ENCODE measurements around the gene SUGCT.

The SUGCT gene

GRCh38 chr7:40437936-40438634, 303.3 kb downstream of the SUGCT start:
- Histone ChIP-seq H3K4me1 (ENCODE audit: control insufficient read depth in 1 of 2, insufficient read depth in 2 of 2, low read length in 2 of 2) (peaks cover 2 to 3% of the 10 kb centered on the region in 2 experiments), H3K23ac (ENCODE audit: low read length) (no peak overlapping the region), H3K4me2 (ENCODE audit: low read length) (no peak overlapping the region), H3K79me1 (ENCODE audit: low read length) (peaks cover 12% of the 10 kb centered on the region), H4K12ac (ENCODE audit: low read depth, low read length) (no peak overlapping the region), H3K9ac (ENCODE audit: low read length) (no peak overlapping the region), H4K91ac (ENCODE audit: low read depth, low read length) (peak overlapping the region; percentile 59), H2BK5ac (ENCODE audit: low read depth, low read length, poor library complexity) (peak overlapping the region; percentile 89), H3K9me3 (ENCODE audit: insufficient read depth, low read depth, low read length) (no peaks in the 10 kb centered on the region), H3K4me3 (ENCODE audit: low read depth, low read length) (no peak overlapping the region), H2BK12ac (ENCODE audit: low read length) (peak overlapping the region; percentile 59), H3K4ac (ENCODE audit: low read depth, low read length) (peak overlapping the region; percentile 58), H3K27me3 (ENCODE audit: insufficient read depth, low read length) (no peaks in the 10 kb centered on the region), H2AK5ac (ENCODE audit: low read length) (no peak overlapping the region), H3K36me3 (ENCODE audit: control insufficient read depth in 1 of 2, insufficient read depth in 2 of 2, low read length in 2 of 2) (no peaks in the 10 kb centered on the region), H4K8ac (ENCODE audit: low read depth, low read length) (peak overlapping the region; percentile 35), H2BK120ac (ENCODE audit: insufficient read depth, low read length, poor library complexity) (peak overlapping the region; percentile 88), H3K14ac (ENCODE audit: low read length) (peak overlapping the region; percentile 11), H3K27ac (ENCODE audit: low read depth, low read length) (peak overlapping the region; percentile 89), H3K79me2 (ENCODE audit: control insufficient read depth, insufficient read depth, low read length, poor library complexity) (no peaks in the 10 kb centered on the region), H3K18ac (ENCODE audit: low read length) (no peak overlapping the region), H2AFZ (ENCODE audit: insufficient read depth, low read length, poor library complexity) (peak overlapping the region; percentile 52)
- WGBS (ENCODE audit: extremely low coverage, insufficient coverage, insufficient read length): no CpG with 5 or more reads among the region's 6 CpGs
- DNase-seq: no peak

- H3K36me3 ChIP-seq (ENCODE audit: control insufficient read depth in 1 of 2, insufficient read depth in 2 of 2, low read length in 2 of 2): no peaks in the 10 kb centered on the region
- no peak overlapping the region for H2BK5ac ChIP-seq (ENCODE audit: low read depth, low read length, poor library complexity)
- H3K4me2 ChIP-seq (ENCODE audit: low read length): no peak overlapping the region
- no peak overlapping the region for H3K18ac ChIP-seq (ENCODE audit: low read length)
- H3K14ac ChIP-seq (ENCODE audit: low read length): no peak overlapping the region
- H3K4ac ChIP-seq (ENCODE audit: low read depth, low read length): no peak overlapping the region
- H3K4me3 ChIP-seq (ENCODE audit: low read depth, low read length): no peak overlapping the region
- H4K8ac ChIP-seq (ENCODE audit: low read depth, low read length): no peak overlapping the region
- H4K12ac ChIP-seq (ENCODE audit: low read depth, low read length): no peak overlapping the region
- no peak overlapping the region for H4K91ac ChIP-seq (ENCODE audit: low read depth, low read length)
- WGBS (ENCODE audit: extremely low coverage, insufficient coverage, insufficient read length): no CpG with 5 or more reads among the region's 6 CpGs
- H3K79me1 ChIP-seq (ENCODE audit: low read length): peaks cover 12% of the 10 kb centered on the region
- H3K27ac ChIP-seq (ENCODE audit: low read depth, low read length): no peak overlapping the region
- H3K27me3 ChIP-seq (ENCODE audit: insufficient read depth, low read length): no peaks in the 10 kb centered on the region
- H3K4me1 ChIP-seq (ENCODE audit: control insufficient read depth in 1 of 2, insufficient read depth in 2 of 2, low read length in 2 of 2): peaks cover 2 to 3% of the 10 kb centered on the region in 2 experiments
- no peak overlapping the region for H3K23ac ChIP-seq (ENCODE audit: low read length)
- no peak overlapping the region for H2AFZ ChIP-seq (ENCODE audit: insufficient read depth, low read length, poor library complexity)
- no peak overlapping the region for H2AK5ac ChIP-seq (ENCODE audit: low read length)
- H2BK120ac ChIP-seq (ENCODE audit: insufficient read depth, low read length, poor library complexity): no peak overlapping the region
- no peak overlapping the region for H3K9ac ChIP-seq (ENCODE audit: low read length)
- H3K9me3 ChIP-seq (ENCODE audit: insufficient read depth, low read depth, low read length): no peaks in the 10 kb centered on the region
- peak; percentile 6 to 44 for DNase-seq
- H2BK12ac ChIP-seq (ENCODE audit: low read length): no peak overlapping the region
- H3K79me2 ChIP-seq (ENCODE audit: control insufficient read depth, insufficient read depth, low read length, poor library complexity): no peaks in the 10 kb centered on the region
These were observed 304.9 kb downstream of the SUGCT start for GRCh38 chr7:40439686-40440085.

GRCh38 chr7:40447345-40447744, 312.5 kb downstream of the SUGCT start:
- H2AK5ac ChIP-seq (ENCODE audit: low read length): no peak overlapping the region
- no peak overlapping the region for H4K12ac ChIP-seq (ENCODE audit: low read depth, low read length)
- H3K9ac ChIP-seq (ENCODE audit: low read length): no peak overlapping the region
- no peak overlapping the region for H4K8ac ChIP-seq (ENCODE audit: low read depth, low read length)
- no peaks in the 10 kb centered on the region for H3K4me1 ChIP-seq (ENCODE audit: control insufficient read depth in 1 of 2, insufficient read depth in 2 of 2, low read length in 2 of 2)
- H2BK120ac ChIP-seq (ENCODE audit: insufficient read depth, low read length, poor library complexity): no peak overlapping the region
- H3K27me3 ChIP-seq (ENCODE audit: insufficient read depth, low read length): no peaks in the 10 kb centered on the region
- no peaks in the 10 kb centered on the region for H3K9me3 ChIP-seq (ENCODE audit: insufficient read depth, low read depth, low read length)
- no CpG with 5 or more reads among the region's 2 CpGs for WGBS (ENCODE audit: extremely low coverage, insufficient coverage, insufficient read length)
- no peak overlapping the region for H3K4me2 ChIP-seq (ENCODE audit: low read length)
- no peak overlapping the region for H3K18ac ChIP-seq (ENCODE audit: low read length)
- no peak overlapping the region for H4K91ac ChIP-seq (ENCODE audit: low read depth, low read length)
- H2BK5ac ChIP-seq (ENCODE audit: low read depth, low read length, poor library complexity): no peak overlapping the region
- H3K36me3 ChIP-seq (ENCODE audit: control insufficient read depth in 1 of 2, insufficient read depth in 2 of 2, low read length in 2 of 2): peaks cover 0 to 1% of the 10 kb centered on the region in 2 experiments
- H3K14ac ChIP-seq (ENCODE audit: low read length): no peak overlapping the region
- H2AFZ ChIP-seq (ENCODE audit: insufficient read depth, low read length, poor library complexity): no peak overlapping the region
- H3K27ac ChIP-seq (ENCODE audit: low read depth, low read length): no peak overlapping the region
- H3K79me2 ChIP-seq (ENCODE audit: control insufficient read depth, insufficient read depth, low read length, poor library complexity): no peaks in the 10 kb centered on the region
- no peak overlapping the region for H3K23ac ChIP-seq (ENCODE audit: low read length)
- DNase-seq: no peak
- H3K79me1 ChIP-seq (ENCODE audit: low read length): no peaks in the 10 kb centered on the region
- no peak overlapping the region for H3K4ac ChIP-seq (ENCODE audit: low read depth, low read length)
- no peak overlapping the region for H2BK12ac ChIP-seq (ENCODE audit: low read length)
- no peak overlapping the region for H3K4me3 ChIP-seq (ENCODE audit: low read depth, low read length)

- H3K18ac ChIP-seq (ENCODE audit: low read length): no peak overlapping the region
- no peak overlapping the region for H3K27ac ChIP-seq (ENCODE audit: low read depth, low read length)
- no peak overlapping the region for H2BK120ac ChIP-seq (ENCODE audit: insufficient read depth, low read length, poor library complexity)
- H4K8ac ChIP-seq (ENCODE audit: low read depth, low read length): no peak overlapping the region
- H3K4me2 ChIP-seq (ENCODE audit: low read length): no peak overlapping the region
- no peaks in the 10 kb centered on the region for H3K79me2 ChIP-seq (ENCODE audit: control insufficient read depth, insufficient read depth, low read length, poor library complexity)
- no peak overlapping the region for H3K4me3 ChIP-seq (ENCODE audit: low read depth, low read length)
- no peaks in the 10 kb centered on the region for H3K27me3 ChIP-seq (ENCODE audit: insufficient read depth, low read length)
- H4K12ac ChIP-seq (ENCODE audit: low read depth, low read length): no peak overlapping the region
- no peaks in the 10 kb centered on the region for H3K79me1 ChIP-seq (ENCODE audit: low read length)
- H2AFZ ChIP-seq (ENCODE audit: insufficient read depth, low read length, poor library complexity): no peak overlapping the region
- H3K4ac ChIP-seq (ENCODE audit: low read depth, low read length): no peak overlapping the region
- no peak overlapping the region for H4K91ac ChIP-seq (ENCODE audit: low read depth, low read length)
- H3K36me3 ChIP-seq (ENCODE audit: control insufficient read depth in 1 of 2, insufficient read depth in 2 of 2, low read length in 2 of 2): no peaks in the 10 kb centered on the region
- no peak overlapping the region for H3K14ac ChIP-seq (ENCODE audit: low read length)
- DNase-seq: peak in 1 of 2 donors; percentile 88
- H3K9ac ChIP-seq (ENCODE audit: low read length): no peak overlapping the region
- no peak overlapping the region for H2BK12ac ChIP-seq (ENCODE audit: low read length)
- H2BK5ac ChIP-seq (ENCODE audit: low read depth, low read length, poor library complexity): no peak overlapping the region
- H3K9me3 ChIP-seq (ENCODE audit: insufficient read depth, low read depth, low read length): no peaks in the 10 kb centered on the region
- no peaks in the 10 kb centered on the region for H3K4me1 ChIP-seq (ENCODE audit: control insufficient read depth in 1 of 2, insufficient read depth in 2 of 2, low read length in 2 of 2)
- H3K23ac ChIP-seq (ENCODE audit: low read length): no peak overlapping the region
- no peak overlapping the region for H2AK5ac ChIP-seq (ENCODE audit: low read length)
These were observed 320.7 kb downstream of the SUGCT start for GRCh38 chr7:40455485-40455884.

Measured in trophoblast cell (in vitro differentiated cells and primary cell).